Measurements from ENCODE around the gene COMMD7.

GRCh38 chr20:32680544-32681174, 62.6 kb downstream of the COMMD7 start:
- TF ChIP-seq MAFK (IDR thresholded peaks at IDR 0.05; ENCODE audit: low read depth, low read length), result no peak
- TF ChIP-seq CTCF (conservative IDR thresholded peaks at IDR 0.05; ENCODE audit: low read depth, low read length), result no peak
- TF ChIP-seq POLR2A (IDR thresholded peaks at IDR 0.05; ENCODE audit: low read depth, low read length), result no peak
- no peak for TF ChIP-seq RAD21 (IDR thresholded peaks at IDR 0.05; ENCODE audit: low read length)
- no peak for TF ChIP-seq ELK1 (IDR thresholded peaks at IDR 0.05; ENCODE audit: borderline replicate concordance, low read depth, low read length)
- no peak for TF ChIP-seq BHLHE40 (IDR thresholded peaks at IDR 0.05; ENCODE audit: low read depth, low read length)
- no peak for TF ChIP-seq MAZ (IDR thresholded peaks at IDR 0.05; ENCODE audit: borderline replicate concordance, low read depth, low read length)
- TF ChIP-seq USF2 (IDR thresholded peaks at IDR 0.05; ENCODE audit: low read depth, low read length), result no peak
- no peak for TF ChIP-seq RFX5 (IDR thresholded peaks at IDR 0.05; ENCODE audit: low read depth, low read length)
- TF ChIP-seq MXI1 (IDR thresholded peaks at IDR 0.05; ENCODE audit: borderline replicate concordance, low read depth, low read length), result no peak
- no peak for TF ChIP-seq RCOR1 (IDR thresholded peaks at IDR 0.05; ENCODE audit: insufficient replicate concordance, low read length)
- TF ChIP-seq CHD1 (IDR thresholded peaks at IDR 0.05; ENCODE audit: low read depth, low read length), result no peak

All from IMR-90 (cell line).